Stimulated activated CD8-positive, alpha-beta memory T cell treated with anti-CD3 and anti-CD28 coated beads, Interleukin-15, amount 100 ng/mL, for 4 hours (primary cell): ENCODE results near the gene SLC35F6.
"Not testable (repeated sequence)": the region's sequence is repeated elsewhere in the genome, so short reads cannot be mapped to it uniquely, and the experiment has no call there.

ENCODE experiments used
- DNase-seq, 2 donors: peaks; one replicate each; pipeline ENCODE4 v3.0.0-alpha.2; 2020; ENCODE audit warnings: low read depth in 2 of 2

Gene SLC35F6

GRCh38 chr2:26784570-26785234, 20.6 kb downstream of the SLC35F6 start:
- no peak for DNase-seq

- DNase-seq, result peak; percentile 88 to 94
Observed at GRCh38 chr2:26785431-26786206, 21.5 kb downstream of the SLC35F6 start, which contains the start of gene CENPA. Gene CENPA, plus strand, starts transcription at chr2:26786056. Its CDS starts 141 bp downstream, at chr2:26786197.

- no peak for DNase-seq
Observed at GRCh38 chr2:26786207-26787028, 22.3 kb downstream of the SLC35F6 start.

GRCh38 chr2:26792720-26793119, 28.6 kb downstream of the SLC35F6 start:
- DNase-seq, result no peak

GRCh38 chr2:26793518-26793917, 29.4 kb downstream of the SLC35F6 start:
- no peak for DNase-seq

DNA sequence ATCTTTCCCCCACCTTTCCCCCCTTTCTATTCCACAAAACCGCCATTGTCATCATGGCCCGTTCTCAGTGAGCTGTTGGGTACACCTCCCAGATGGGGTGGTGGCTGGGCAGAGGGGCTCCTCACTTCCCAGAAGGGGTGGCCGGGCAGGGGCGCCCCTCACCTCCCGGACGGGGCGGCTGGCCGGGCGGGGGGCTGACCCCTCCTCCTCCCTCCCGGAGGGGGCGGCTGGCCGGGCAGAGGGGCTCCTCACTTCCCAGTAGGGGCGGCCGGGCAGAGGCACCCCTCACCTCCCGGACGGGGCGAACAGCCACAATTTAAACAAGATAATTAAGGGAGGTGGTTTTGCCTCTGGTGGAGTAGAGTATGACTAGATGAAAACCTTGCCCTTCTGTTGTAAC, 31.1 kb downstream of the SLC35F6 start:
- DNase-seq, result not testable (repeated sequence)

GRCh38 chr2:26801328-26801727, 37.2 kb downstream of the SLC35F6 start:
- no peak for DNase-seq

GRCh38 chr2:26801796-26802195, 37.7 kb downstream of the SLC35F6 start:
- DNase-seq, result no peak

DNA sequence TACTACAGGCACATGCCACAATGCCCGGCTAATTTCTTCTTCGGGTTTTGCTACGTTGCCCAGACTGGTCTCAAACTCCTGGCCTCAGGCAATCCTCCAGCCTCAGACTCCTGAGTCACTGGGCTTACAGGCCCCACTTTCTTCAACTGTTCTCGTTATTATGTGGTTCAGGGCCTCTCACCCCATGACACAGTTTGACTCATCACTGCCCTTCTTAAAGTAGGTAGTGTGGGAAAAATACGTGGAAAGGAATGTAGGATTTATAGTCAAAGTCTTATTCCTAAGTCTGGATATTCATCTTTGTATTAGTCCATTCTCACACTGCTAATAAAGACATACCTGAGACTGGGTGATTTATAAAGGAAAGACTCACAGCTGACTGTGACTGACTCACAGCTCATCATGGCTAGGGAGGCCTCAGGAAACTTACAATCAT, 41.2 kb downstream of the SLC35F6 start:
- no peak for DNase-seq

DNA sequence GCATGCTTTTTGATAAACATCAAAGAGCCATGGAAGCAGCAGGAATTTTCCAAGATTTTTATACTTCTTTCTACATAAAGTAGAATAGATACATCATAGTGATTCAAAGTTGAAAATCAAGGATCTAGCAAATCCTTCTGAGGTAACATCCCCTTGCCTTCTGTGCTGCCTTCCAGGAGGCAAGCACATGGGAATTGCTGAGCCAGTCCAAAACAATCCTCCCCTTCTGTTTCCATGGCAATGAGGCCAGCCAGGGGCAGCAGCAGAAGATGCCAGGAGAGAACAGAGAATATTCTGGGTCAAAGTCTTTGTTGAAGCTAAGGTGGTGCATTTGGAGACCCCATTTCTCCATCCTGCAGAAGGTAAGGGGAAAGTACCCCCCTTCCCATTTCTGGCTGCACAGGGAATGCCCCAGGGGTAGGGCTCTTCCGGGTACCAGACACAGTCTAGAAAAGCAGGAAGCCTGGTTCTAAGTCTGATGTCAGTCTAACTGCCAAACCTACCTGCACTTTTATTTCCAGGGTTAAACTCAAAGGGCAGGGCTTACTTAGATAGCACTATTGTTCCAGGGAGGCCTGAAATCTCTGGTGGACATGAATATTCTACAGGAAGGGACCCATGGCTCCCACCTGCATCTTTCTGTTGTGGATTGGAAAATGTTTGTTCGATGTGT, 43.8 kb downstream of the SLC35F6 start:
- DNase-seq, result no peak

- no peak for DNase-seq
Observed at GRCh38 chr2:26809211-26809610, 45.1 kb downstream of the SLC35F6 start.

DNA sequence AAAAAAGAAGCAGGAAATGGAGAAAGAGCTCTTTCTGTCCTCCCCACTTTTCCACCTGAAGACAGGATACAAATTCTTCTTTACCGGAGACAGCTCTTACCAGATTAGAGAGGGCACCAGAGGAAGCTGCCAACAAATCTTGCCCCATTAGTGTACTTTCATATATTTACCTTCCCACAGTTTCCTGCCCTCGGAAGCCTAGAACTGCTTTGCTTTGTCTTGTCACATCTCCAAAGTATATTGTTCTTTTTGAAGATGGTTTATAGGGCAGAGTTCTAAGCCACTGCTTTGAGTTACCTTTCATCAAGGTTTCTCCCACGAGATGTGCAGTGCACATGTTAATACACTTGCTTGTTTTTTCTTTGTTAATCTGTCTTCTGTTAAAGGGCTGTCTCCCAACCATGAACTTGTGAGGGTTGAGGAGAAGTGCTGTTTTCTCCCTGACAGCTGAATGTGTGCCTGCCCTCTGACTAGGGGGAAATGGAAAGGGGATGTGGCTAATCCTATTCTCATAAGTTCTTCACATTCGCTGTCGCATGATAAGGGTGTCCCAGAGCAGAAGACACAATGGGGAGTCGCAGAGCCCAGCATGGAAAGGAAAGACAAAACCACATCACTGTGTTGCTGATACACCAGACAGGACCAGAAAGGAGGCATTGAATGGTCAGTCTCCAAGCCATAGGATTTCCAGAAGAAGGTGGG, 45.9 kb downstream of the SLC35F6 start:
- DNase-seq, result no peak

- DNase-seq, result no peak
Observed at GRCh38 chr2:26811261-26811660, 47.2 kb downstream of the SLC35F6 start.

- DNase-seq, result no peak
Observed at GRCh38 chr2:26811791-26812694, 48.0 kb downstream of the SLC35F6 start.

DNA sequence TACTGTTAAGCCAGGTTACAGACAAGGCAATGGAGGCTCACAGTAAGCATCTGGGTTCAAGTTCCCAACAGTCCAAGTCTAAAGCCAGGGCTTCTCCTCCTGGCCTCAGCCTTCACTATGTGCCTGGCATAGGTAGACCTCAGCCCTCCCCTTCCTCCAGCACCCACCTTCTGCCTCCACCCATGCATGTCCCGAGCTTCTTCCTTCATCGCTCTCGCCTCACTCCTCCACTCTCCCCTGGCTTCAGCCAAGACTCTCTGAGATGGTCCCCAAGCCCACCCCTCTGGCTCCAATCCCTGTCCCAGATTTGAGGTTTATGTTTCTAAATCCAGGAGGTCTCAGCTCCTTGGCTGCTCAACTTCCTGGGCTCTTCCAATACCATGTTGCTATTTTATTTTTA, 48.6 kb downstream of the SLC35F6 start:
- no peak for DNase-seq

DNA sequence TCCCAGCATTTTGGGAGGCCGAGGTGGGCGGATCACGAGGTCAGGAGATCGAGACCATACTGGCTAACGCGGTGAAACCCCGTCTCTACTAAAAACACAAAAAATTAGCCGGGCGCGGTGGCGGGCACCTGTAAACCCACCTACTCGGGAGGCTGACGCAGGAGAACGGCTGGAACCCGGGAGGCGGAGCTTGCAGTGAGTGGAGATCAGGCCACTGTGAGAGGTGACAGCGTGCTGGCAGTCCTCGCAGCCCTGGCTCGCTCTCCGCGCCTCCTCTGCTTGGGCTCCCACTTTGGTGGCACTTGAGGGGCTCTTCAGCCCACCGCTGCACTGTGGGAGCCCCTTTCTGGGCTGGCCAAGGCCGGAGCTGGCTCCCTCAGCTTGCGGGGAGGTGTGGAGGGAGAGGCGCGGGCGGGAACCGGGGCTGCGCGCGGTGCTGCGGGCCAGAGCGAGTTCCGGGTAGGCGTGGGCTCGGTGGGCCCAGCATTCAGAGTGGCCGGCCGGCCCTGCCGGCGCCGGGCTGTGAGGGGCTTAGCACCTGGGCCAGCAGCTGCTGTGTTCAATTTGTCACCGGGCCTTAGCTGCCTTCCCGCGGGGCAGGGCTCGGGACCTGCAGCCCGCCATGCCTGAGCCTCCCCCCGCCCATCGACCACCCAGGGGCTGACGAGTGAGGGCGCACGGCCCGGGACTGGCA, 50.1 kb downstream of the SLC35F6 start:
- DNase-seq, result not testable (repeated sequence)

GRCh38 chr2:26816893-26817292, 52.8 kb downstream of the SLC35F6 start:
- DNase-seq, result no peak

- no peak for DNase-seq
Observed at GRCh38 chr2:26818255-26818654, 54.2 kb downstream of the SLC35F6 start.

DNA sequence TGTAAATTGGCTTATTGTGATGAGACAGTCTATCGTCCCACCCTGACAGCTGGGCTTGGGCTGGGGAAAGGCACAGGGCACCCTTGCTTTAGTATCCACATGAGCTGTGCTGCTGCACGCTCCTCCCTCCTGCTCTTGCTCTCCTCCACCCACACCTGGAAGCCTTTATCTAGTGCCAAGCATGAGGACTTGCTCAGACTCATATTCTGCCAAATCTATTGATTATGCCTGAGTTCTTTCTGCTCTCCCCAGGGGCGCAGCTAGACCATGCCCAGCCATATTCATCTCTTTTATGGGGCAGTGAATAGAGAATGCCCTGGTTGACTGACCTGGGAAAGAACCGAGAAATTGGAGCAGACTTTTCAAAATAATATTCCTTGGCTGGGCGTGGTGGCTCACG, 54.9 kb downstream of the SLC35F6 start:
- DNase-seq, result no peak
